ENCODE measurements around the gene COPS7A.
A peak's percentile ranks its signal among the peaks of the same experiment; 100 is the strongest.
"Not testable (repeated sequence)": the region's sequence is repeated elsewhere in the genome, so short reads cannot be mapped to it uniquely, and the experiment has no call there.

The COPS7A gene

GRCh38 chr12:6703631-6704030 is 20.2 kb upstream of the COPS7A start:
- DNase-seq = no peak

DNA sequence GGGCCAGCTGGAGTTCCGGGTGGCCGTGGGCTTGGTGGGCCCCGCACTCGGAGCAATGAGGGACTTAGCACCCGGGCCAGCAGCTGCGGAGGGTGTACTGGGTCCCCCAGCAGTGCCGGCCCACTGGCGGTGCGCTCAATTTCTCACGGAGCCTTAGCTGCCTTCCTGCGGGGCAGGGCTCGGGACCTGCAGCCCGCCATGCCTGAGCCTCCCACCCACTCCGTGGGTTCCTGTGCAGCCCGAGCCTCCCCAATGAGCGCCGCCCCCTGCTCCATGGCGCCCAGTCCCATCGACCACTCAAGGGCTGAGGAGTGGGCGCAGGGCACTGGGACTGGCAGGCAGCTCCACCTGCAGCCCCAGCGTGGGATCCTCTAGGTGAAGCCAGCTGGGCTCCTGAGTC is 15.5 kb upstream of the COPS7A start:
- DNase-seq = not testable (repeated sequence)

DNA sequence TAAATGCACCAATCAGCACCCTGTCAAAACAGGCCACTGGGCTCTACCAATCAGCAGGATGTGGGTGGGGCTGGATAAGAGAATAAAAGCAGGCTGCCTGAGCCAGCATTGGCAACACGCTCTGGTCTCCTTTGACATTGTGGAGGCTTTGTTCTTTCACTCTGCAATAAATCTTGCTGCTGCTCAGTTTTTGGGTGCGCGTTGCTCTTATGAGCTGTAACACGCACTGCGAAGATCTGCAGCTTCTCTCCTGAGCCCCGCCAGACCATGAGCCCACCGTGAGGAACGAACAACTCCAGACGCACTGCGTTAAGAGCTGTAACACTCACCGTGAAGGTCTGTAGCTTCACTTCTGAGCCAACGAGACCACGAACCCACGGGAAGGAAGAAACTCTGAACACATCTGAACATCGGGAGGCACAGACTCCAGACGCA is 14.9 kb upstream of the COPS7A start:
- DNase-seq = peak; percentile 41 to 80

DNA sequence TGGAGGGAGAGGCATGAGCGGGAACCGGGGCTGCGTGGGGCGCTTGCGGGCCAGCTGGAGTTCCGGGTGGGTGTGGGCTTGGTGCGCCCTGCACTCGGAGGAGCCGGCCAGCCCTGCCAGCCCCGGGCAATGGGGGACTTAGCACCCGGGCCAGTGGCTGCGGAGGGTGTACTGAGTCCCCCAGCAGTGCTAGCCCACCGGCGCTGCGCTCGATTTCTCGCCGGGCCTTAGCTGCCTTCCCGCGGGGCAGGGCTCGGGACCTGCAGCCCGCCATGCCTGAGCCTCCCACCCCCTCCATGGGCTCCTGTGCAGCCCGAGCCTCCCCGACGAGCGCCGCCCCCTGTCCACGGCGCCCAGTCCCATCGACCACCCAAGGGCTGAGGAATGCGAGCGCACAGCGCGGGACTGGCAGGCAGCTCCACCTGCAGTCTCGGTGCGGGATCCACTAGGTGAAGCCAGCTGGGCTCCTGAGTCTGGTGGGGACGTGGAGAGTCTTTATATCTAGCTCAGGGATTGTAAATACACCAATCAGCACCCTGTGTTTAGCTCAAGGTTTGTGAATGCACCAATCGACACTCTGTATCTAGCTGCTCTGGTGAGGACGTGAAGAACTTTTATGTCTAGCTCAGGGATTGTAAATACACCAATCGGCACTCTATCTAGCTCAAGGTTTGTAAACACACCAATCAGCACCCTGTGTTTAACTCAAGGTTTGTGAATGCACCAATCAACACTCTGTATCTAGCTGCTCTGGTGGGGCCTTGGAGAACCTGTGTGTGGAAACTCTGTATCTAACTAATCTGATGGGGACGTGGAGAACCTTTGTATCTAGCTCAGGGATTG is 7.6 kb upstream of the COPS7A start:
- DNase-seq = not testable (repeated sequence)

DNA sequence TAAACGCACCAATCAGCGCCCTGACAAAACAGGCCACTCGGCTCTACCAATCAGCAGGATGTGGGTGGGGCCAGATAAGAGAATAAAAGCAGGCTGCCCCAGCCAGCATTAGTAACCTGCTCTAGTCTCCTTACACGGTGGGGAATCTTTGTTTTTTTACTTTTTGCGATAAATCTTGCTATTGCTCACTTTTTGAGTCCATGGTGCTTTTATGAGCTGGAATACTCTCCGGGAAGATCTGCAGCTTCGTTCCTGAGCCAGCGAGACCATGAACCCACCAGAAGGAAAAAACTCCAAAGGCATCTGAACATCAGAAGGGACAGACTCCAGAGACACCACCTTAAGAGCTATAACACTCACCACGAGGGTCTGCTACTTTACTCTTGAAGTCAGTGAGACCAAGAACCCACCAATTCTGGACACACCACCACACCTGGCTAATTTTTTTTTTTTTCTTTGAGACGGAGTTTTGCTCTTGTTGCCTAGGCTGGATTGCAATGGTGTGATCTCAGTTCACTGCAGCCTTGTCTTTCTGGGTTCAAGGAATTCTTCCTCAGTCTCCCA is 6.9 kb upstream of the COPS7A start:
- DNase-seq = no peak

DNA sequence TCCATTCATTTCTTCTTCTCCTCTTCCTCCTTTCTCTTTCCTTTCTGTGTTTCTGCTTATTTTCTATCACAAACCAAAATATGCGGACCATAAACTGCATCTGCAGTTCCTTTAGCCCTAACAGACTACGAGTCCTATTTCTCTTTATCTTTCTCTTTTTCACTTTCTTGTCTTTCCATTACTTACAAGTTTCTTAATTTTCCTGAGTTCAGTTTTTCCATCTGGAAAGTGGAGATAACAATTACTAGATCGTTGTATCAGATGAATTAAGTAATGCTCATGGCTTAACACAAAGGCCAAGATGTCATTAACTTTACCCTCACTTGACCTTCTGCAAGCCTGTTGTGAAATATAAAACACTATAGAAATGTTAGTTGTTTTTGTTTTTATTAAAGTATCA is 983 bp upstream of the COPS7A start:
- DNase-seq = no peak

DNA sequence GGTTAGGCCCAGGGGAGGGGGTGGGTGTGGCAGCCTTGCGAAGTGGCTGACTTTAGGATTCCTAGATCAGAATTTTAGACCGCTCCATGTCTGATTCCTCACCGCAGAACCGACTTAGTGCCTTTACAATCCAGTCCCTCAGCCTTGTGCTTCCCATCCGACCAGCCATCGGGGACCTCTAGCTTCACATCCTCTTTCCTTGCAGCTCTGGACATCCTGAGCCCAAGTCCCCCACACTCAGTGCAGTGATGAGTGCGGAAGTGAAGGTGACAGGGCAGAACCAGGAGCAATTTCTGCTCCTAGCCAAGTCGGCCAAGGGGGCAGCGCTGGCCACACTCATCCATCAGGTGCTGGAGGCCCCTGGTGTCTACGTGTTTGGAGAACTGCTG is 557 bp downstream of the COPS7A start:
- peak in 1 of 2 donors; percentile 15 for DNase-seq

- no peak for DNase-seq
Observed at GRCh38 chr12:6725350-6725749, 1.5 kb downstream of the COPS7A start.

GRCh38 chr12:6729186-6729585 is 5.3 kb downstream of the COPS7A start:
- no peak for DNase-seq

DNA sequence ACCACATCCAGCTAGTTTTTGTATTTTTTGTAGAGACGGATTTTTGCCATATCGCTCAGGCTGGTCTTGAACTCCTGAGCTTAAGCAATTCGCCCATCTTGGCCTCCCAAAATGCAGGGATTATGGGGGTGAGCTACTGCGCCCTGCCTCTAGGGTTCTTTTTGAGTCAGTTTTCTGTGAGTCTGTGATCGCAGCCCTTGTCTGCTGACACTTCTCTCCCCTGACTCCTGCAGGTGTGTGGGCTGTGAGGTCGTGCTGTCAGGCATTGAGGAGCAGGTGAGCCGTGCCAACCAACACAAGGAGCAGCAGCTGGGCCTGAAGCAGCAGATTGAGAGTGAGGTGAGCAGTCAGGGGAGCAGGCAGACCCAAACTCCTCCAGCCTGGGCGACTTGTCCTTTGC is 6.3 kb downstream of the COPS7A start:
- no peak for DNase-seq

DNA sequence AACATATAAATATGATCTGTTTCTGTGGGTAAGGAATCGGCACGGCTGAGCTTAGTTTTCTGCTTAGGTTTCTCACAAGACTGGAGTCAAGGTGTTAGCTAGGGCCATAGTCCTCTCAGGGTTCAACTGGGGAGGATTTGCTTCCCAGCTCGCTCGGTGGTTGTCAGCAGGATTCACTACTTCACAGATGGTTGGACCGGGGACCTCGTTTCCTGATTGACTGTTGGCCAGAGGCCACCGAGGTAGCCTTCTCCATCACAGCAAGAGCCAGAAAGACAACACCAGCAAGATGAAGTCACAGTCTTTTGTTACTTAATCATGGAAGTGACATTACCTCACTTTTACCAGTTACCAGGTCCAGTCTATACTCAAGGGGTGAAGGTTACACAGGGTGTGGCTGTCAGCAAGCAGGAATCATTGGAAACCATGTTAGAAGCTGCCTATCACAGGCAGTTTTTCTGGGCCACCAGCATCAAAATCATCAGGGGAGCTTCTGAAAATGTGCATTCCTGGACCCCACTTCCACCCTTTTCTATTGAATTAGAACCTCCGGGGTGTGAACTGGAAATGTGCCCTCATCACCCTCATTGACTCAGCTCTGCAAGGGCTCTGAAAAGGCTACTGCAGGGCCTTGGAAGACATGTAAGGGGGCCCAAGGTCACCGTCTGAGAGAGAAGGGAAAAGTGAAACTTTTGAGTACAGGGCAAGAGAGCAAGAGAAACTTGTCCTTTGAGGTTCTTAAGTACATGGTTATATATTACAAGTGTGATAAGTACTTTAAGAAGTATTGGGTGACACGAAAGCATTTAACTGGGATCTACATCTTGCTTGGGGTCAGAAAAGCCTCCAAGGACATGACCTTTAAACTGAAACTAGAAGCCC is 10.9 kb downstream of the COPS7A start:
- DNase-seq = no peak

DNA sequence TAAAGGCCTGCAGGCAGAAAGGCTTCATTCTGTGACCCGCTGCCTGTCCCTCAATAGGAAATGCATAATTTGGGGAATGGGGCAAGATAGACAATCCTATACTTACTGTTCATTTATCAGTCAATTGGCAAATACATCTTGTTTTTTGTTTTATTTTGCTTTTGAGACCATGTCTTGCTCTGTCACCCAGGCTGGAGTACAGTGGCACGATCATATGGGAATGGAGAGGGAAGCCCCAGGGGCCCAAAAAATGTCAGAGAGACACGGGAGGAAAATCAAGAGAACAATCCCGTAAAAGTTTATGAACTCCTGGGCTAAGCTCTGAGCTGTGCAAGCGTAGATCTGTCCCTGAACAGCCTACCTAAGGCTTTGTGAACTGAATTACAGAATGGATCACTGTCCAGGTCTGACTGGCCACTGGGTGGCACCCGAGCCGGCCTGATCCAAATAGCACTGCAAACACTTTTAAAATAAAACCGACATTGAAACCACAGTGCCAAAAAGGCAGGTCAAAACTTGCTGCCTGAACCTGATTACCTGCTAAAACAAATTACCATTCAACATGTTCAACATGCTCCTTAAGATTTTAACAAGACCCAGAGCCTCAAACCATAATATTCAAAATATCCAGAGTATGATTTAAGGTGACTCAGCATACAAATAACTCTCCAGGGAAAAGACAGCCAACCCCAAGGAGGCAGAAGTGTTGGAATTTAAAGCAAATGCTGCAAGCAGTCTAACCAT is 11.8 kb downstream of the COPS7A start:
- peak; percentile 52 to 54 for DNase-seq

DNA sequence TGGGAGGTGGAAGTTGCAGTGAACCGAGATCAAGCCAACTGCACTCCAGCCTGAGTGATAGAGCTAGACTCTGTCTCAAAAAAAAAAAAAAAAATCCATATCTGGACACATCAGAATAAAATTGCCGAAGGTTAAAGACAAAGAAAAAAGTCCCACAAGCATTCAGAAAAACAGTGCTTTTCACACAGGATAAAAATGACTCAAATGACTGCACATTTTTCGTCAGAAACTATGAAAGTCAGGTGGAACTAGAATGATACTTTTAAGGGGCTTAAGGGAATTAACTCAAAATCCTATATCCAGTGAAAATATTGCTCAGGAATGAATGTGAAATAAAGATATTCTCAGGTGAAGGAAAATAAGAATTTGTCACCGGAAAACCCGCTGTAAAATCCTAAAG is 12.9 kb downstream of the COPS7A start:
- no peak for DNase-seq

GRCh38 chr12:6742080-6742479 is 18.2 kb downstream of the COPS7A start:
- DNase-seq = not testable (repeated sequence)

- DNase-seq = no peak
Observed at GRCh38 chr12:6742834-6743233, 19.0 kb downstream of the COPS7A start.

GRCh38 chr12:6743300-6743699 is 19.5 kb downstream of the COPS7A start:
- not testable (repeated sequence) for DNase-seq

GRCh38 chr12:6745741-6746525 is 22.1 kb downstream of the COPS7A start:
- peak; percentile 27 to 62 for DNase-seq

DNA sequence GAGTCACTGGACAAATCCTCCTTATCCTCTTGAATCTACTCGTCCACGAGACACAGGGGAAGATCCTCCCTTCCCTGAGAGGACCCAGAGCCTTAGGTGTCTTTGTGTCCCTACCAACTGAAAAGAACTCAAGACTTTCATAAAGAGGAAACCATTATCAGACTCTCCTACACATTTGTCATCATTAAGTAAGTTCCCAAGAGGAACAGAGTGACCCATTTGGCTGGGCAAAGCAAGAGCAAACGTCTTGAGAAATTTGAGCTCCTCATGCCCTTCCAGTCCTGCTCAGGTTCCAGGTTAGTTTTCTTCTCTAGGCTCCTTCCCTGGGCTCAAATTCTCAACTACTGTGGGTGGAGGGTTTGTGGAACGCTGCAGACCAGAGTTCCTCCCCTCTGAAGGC is 23.4 kb downstream of the COPS7A start:
- DNase-seq = no peak

DNA sequence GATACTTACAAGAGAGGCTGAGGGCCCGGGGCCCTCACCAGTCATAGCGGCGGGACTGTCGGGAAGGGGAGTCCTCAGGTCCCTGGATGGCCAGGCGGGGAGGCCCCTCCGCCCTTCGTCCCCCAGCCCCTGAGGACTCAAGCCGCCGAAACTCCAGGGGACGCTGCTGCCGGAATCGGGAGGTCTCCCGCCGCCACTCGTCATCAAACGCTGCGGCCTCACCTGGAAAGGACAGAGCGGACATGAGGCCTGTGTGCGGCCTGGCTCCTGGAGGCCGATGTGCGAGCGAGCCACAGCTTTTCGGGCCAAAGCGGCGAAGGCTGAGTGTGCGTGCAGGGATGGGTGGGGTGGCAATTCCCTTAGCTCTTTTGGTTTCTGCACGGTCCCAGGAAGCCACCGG is 24.9 kb downstream of the COPS7A start:
- no peak for DNase-seq

GRCh38 chr12:6750506-6750905 is 26.7 kb downstream of the COPS7A start:
- no peak for DNase-seq

DNA sequence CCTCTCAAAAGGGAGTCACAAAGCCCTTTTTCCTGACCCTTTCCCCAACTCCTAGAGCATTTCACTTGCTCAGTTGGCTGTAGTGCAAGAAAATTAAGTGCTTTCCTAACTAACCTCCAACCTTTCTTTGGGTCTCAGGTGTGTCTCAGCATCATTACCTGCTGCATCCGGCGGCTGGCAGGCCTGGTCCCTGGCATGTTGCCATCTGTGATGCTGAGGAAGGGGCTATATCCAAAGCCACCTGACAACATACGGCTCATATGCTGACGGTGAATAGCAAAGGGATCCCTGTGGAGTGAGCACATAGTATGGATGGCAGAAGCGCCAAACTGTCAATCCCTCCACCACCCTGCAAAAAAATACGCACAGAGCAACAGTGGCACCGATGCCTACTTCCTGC is 27.9 kb downstream of the COPS7A start:
- DNase-seq = no peak
